Inferior parietal cortex (tissue), 1 donor: ENCODE data around the gene FAM110D.
A peak's percentile ranks its signal among the peaks of the same experiment; 100 is the strongest.

Source experiments
- DNase-seq: peaks from one replicate; pipeline ENCODE4 v3.0.0-alpha.2; 2016; ENCODE audit errors: extremely low spot score

The FAM110D gene

DNA sequence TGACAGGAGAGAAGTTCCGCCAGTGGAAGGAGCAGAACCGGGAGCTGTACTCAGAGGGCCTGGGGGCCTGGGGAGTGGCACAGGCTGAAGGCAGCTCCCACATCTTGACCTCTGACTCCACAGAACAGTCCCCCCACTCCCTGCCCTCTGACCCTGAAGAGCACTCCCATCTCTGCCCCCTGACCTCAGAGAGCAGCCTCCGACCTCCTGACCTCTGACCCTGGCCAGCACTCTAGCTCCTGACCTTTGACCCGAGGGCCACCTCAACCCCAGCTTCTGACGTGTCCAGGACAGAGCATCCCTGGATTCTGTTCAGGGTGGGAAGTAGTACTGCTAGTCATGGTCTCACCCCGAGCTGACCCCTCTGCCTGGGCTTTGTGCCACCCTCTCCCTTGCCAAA lies 30.5 kb downstream of the FAM110D start:
- no peak for DNase-seq

DNA sequence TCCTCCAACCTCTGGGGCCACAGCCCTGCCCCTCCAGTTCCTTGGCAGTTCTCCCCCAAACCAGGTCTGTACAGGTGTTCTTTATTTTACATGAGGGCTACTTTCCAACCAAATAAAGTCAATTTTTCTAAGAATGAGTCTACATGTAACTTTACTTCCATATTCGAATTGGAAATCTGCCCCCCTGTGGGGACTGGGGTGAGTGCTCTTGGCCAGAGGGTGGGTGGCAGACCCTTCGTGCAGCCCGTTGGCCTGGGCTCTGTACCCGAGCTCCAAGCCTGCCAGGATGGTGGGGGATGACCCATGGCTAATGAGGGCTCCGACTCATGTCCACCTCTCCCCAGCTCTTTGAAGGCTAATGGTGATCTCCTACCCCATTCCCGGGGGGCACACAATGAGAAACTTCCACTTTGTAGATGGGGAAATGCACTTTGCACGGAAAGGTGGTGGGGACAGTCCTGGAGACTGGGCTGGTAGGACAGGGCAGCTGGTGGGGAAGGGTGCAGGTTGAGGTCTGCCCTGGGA lies 30.9 kb downstream of the FAM110D start:
- no peak for DNase-seq

DNA sequence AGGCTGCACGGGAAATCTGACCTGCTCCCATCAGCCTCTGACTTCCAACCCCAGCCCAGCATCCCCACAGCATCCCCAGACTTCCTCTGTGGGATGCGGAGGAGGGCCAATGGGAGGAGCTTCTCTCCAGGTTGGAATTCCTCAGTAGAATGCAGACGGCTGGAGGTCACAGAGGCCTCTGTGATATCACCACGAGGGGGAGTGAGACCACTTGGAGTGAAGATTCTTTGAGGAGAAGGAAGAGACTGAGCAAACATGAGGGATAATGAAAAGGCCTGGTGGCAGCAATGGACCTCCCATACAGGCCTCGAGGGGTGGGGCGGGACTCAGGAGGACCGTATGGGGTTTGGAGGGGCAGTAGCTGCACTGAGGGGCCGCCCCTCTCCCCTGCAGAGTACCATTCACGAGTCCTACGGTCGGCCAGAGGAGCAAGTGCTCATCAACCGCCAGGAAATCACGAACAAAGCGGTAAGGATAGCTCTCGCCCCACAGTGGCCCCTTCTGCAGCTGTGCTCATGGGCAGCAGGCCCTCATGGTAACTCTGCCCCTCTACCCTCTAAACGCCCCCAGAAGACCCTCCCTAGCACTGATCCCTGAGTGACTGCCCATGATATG lies 31.6 kb downstream of the FAM110D start, which contains the start of gene CATSPER4:
CATSPER4 (plus strand) TSS at position 230 of the 615 bp plus-strand sequence; CDS start at position 256, 26 bp downstream.
- DNase-seq = peak; percentile 20

DNA sequence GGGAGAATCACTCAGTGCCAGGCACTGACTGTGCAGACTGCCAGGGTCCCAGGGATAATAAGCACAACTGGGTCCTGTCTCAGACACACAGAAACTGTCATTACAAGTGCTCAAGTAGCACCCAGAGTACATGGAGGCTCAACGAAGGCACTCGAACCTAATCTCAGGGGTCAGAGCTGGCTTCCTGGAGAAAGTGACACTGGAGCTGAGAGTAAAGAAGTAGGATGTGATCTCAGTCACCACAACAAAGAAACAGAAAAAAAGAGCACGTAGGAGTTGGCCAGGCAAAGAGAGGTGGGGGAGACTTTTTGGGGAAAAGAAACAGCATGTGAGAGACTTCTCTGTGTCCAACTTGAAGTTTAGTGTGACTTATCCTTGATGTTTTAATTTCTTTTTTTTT lies 32.9 kb downstream of the FAM110D start:
- DNase-seq = no peak

DNA sequence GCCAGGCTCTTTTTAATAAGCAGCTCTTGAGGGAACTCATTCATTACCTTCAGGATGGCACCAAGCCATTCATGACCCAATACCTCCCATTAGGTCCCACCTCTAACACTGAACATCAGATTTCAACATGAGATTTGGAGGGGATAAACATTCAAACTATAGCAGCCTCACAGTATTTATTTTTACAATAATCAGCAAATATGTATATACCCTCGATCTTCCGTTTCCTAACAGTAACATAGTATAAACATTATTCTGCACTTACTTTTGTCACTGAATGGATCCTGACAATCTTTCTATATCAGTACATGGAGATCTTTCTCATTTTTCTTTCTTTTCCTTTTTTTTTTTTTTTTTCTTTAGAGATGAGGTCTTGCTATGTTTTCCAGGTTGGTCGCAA lies 36.9 kb downstream of the FAM110D start:
- no peak for DNase-seq

DNA sequence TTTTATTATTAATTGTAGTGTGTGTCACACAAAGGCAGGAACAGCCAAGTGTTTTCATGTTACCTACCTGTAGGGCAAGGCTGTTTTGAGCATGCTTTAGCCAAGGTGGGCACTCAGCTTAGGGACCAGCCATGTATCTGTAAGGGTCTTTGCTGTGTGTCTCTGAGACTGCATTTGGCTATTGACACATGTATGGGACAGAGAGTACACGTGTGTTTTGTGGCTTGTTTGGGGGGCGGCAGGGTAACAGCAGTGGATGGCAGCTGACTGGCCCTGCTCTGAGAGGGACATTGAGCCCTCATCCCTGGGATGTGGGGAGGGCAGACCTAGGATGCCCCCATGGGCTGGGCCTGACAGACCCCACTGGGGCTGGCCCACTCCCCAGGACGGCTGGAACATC lies 38.4 kb downstream of the FAM110D start:
- no peak for DNase-seq

DNA sequence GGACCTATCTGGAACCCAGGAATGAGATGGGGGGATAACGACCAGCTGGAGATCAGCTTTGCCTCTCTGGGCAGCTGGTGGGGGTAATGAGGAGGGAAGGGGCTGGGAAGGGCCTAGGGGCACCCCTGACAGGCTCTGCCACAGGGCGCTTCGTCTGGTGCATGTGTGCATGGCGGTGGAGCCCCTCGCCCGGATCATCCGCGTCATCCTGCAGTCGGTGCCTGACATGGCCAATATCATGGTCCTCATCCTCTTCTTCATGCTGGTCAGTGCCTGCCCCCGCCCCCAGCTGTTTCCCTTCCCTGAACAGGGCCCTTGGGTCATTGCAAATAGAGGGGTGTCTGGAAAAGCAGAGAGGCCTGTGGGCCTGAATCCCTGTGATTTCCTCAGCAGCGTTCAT lies 38.9 kb downstream of the FAM110D start:
- DNase-seq = no peak

DNA sequence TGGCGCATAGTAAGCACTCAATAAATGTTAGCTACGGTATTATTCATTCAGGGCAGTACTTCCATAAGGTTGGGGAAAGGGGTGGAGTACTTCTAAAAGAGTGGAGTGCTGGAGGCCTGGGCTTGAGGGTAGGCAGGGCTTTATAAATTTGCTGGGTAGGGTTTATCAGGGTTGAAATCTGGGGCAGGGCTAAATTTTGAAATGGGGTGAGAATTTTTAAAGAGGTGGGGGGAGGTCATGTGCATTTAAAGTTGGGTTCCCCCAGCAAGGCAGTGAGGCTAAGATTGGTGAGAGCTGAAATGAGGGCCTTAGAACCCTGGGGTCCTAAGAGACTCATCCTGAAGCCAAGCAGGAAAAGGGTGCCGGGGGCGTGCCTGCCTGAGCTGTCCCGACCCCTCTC lies 41.5 kb downstream of the FAM110D start:
- DNase-seq = no peak

DNA sequence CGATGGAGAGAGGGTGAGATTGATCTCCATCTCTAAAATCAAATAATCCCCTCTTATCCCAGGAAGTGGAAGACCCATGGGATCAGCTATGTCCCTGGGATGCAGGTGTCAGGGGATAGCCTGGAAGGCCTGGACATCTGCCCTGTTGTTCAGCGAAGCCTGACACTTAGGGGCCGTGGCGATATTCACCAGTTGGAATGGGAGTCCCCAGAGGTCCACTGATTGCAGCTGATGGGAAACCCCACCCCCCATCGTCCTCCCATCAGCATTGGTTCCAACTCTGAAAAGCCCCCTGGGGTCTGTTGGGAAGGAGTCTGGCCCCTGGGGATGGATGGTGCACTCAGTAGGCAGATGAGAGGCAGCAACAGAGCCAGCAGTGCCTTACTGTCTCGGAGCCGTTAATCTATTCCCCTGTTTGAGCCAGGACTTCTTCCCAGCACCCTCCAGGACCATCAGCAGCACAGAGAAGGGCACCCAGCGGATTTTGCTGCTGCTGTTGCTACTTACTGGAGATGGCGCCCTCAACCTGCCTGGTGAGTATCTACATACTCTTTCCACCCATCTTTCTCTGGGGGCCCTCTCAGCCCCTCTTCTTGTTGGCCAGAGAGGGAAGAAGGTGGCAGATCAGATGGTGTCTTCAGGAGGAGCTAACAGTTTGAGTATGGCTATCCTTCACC lies 44.9 kb downstream of the FAM110D start:
- DNase-seq = no peak

DNA sequence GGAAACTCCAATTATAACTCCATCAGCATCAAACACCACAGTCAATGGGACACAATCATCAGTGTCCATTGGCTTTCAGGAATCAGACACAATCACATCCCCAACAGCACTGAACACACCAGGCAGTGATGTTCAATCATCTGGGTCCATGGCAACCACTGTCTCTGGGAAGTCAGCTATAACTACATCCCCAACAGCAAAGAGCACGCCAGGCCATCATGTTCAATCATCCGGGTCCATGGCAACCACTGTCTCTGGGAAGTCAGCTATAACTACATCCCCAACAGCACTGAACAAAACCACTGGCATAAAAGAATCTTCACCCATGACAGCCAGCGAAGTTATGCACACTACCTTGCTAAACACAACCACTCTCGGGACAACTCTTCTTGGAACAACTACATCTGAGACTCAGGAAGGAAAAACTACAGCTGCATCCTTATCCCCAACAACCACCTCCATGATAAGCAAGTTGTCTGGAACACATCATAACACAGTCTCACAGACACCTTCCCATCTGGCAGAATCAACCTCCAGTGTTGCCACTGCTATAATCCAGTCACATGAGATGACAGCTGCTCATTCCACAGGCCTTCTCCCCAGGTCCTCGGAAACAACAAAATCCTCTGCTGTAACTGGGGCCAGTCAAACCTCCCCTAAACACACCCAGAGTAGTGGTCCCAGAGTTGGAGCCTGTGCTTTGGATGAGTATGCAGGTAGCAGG lies 51.4 kb downstream of the FAM110D start:
- DNase-seq = no peak

DNA sequence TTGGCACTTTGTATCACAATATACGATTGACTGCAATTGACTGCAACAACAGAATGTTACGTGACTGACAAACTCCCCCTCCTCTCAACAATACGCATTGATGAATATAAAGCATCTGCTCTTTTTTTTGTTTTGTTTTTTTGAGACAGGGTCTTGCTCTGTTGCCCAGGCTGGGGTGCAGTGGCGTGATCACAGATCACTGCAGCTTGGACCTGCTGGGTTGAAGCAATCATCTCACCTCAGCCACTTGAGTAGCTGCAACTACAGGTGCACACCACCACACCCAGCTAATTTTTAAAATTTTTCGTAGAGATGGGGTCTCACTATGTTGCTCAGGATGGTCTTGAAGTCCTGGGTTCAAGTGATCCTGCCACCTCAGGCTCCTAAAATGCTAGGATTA lies 53.8 kb downstream of the FAM110D start:
- no peak for DNase-seq

DNA sequence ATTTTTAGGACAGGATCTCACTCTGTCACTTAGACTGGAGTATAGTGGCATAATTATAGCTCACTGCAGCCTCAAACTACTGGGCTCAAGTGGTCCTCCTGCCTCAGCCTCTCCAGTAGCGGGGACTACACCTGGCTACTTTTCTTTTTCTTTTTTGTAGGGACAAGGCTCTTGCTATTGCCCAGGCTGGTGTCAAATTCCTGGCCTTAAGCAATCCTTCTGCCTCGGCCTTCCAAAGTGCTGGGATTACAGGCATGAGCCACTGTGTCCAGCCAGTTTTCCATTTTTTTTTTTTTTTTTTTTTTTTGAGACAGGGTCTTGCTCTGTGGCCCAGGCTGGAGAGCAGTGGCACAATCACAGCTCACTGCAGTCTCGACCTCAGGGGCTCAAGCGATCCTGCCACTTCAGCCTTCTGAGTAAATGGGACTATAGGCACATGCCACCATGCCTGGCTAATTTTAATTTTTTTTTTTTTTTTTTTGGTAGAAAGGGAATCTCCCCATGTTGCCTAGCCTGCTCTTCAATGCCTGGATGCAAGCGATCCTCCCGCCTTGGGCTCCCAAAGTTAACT lies 54.5 kb downstream of the FAM110D start:
- DNase-seq = no peak
